MG63 (cell line): ENCODE results near the gene HDAC4. TPM values are rescaled to one million over a fixed set of nuclear protein-coding genes. Genes with fewer than 3 reads are reported as not detected.

ENCODE experiments used
- DNase-seq: peaks from one replicate; pipeline ENCODE4 v3.0.0-alpha.2; 2020
- H3K27me3 ChIP-seq: fragments of 250-450 bp; sonication (Bioruptor Pico); 2 replicates; pipeline ENCODE4 v1.5.1; 2020; ENCODE audit warnings: mild to moderate bottlenecking, moderate library complexity
- H3K36me3 ChIP-seq: fragments of 250-450 bp; sonication (Bioruptor Pico); 2 replicates; pipeline ENCODE4 v1.5.1; 2020; ENCODE audit warnings: mild to moderate bottlenecking, moderate library complexity
- H3K4me3 ChIP-seq: fragments of 250-450 bp; sonication (Bioruptor Pico); 2 replicates; pipeline ENCODE4 v1.5.1; 2020; ENCODE audit warnings: mild to moderate bottlenecking, moderate library complexity
- H3K9me3 ChIP-seq: fragments of 250-450 bp; sonication (Bioruptor Pico); 2 replicates; pipeline ENCODE4 v1.5.1; 2020; ENCODE audit warnings: mild to moderate bottlenecking, moderate library complexity
- total RNA-seq: library from RNA; depleted of rRNA; stranded (reverse); fragments of >200 nt; shearing (Covaris generic); gene quantifications from 2 replicates; pipeline ENCODE4 v1.2.3, GENCODE V29; 2014; ENCODE audit warnings: low replicate concordance

Gene HDAC4
- total RNA-seq, 1 experiment from 2014 or later: 27.3 TPM

DNA sequence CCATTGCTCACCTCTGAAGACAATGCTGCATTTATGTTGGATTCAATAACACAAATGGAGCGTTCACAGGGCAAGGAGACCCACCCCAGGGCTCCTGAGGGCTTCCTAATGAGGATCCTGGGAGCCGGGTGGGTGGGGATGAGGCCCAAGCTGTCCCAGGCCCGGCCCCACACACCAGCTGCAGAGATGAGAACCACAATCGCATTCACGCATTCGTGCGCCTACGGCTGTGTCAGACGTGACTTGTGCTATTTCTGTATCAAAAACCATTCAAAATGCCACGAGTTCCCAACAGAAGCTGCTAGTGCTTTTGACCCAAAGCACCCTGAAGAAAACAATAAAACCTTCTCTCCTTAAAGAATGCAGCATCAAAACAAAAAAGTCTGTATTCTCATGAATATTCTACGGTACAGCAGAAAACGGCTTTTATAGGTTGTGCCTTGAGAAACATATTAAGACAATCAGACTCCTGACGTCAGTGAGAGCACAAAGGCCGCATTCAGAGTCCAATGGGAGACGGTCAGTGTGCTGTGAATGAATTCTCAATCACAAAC lies 205.4 kb downstream of the HDAC4 start:
- Histone ChIP-seq H3K36me3 (no peaks in the 10 kb centered on the region), H3K4me3 (no peak overlapping the region), H3K27me3 (no peaks in the 10 kb centered on the region), H3K9me3 (no peaks in the 10 kb centered on the region)
- DNase-seq: no peak

DNA sequence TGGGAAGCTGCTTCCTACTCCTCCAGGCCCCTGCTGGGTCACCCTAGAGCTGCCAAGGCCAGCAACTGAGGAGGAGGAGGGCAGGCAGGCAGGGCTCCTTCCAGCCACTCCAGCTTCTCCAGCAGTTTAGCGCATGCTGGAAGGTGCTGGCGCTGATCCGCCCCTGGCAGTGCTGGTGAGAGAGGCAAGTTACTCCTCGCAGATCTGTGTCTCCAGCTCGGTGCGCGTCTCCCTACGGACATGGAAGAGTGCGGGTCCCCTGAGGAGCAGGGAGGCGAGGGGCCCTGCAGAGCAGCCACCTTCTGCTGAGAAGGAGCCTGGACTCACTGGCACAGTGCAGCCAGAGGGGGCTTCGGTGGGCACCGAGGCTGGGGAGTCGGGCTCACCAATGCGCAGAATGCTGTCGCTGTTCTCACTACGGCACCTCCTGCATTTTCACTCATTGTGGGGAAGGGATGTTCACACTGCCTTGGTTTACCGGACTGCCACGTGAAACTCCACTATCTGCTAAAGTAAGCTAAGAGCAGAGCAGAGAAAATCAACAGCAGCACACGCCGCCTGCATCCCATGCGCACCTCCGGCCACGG lies 206.0 kb downstream of the HDAC4 start:
- no peak for DNase-seq
- Histone ChIP-seq H3K4me3 (no peak overlapping the region), H3K9me3 (no peaks in the 10 kb centered on the region), H3K27me3 (no peaks in the 10 kb centered on the region), H3K36me3 (no peaks in the 10 kb centered on the region)

DNA sequence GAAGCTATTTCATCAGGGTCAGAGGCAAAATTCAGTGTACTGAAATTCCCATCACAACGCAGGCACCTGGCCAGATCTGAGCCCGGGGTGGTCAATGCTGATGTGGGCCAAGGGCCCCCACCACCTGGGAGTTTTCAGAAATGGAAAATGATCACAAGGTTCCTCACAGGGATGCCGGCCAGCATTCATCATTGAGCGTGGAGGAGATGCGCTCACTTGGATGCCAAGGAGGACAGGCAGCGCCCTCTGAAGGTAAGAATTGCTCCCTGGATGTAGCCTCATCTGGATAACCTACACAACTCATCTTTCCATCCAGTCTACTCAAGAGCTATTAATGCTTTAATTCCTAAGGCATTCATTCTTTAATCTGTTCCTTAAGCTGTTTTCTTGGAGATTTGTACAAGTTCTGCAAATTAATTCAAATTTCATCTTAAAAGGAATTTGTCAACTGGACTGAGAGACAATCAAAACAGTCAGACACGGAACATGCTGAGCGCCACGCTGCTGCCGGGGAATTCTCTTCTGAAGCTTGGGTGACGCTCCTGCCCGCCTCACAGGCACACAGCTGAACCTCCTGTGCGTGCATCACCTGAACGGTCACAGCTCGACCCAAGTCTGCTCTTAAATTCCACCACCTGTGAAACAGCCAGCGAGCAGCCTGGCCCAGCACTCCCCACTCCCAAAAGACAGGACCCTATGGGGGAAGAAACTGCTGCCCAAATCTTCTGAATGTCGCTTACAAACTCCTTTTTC lies 206.7 kb downstream of the HDAC4 start:
- no peak overlapping the region for H3K4me3 ChIP-seq
- DNase-seq: no peak
- H3K36me3 ChIP-seq: peaks cover 7% of the 10 kb centered on the region; the same call in 1 of the 2 replicates
- peaks cover 2% of the 10 kb centered on the region; the same call in 1 of the 2 replicates for H3K9me3 ChIP-seq
- H3K27me3 ChIP-seq: no peaks in the 10 kb centered on the region

DNA sequence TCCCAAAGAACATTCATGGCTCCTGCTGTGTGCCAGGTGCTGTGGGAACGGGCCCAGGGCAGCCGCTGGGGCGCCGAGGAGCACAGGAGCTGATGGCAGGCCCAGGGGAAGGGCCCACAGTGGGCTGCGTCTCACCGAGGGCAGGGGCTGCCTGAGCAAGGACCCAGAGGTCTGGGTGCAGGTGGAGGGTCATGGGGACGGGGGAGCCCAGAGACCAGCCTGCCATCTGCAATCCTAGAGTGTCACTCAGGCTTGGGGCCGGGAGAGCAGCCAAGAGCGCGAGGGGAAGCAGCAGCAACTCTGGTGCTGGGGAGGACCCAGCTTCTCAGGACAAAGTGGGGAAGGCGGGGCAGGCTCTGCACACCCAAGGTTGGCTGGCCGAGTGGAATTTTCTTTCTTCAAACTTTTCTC lies 207.4 kb downstream of the HDAC4 start:
- H3K27me3 ChIP-seq: no peaks in the 10 kb centered on the region
- no peak for DNase-seq

DNA sequence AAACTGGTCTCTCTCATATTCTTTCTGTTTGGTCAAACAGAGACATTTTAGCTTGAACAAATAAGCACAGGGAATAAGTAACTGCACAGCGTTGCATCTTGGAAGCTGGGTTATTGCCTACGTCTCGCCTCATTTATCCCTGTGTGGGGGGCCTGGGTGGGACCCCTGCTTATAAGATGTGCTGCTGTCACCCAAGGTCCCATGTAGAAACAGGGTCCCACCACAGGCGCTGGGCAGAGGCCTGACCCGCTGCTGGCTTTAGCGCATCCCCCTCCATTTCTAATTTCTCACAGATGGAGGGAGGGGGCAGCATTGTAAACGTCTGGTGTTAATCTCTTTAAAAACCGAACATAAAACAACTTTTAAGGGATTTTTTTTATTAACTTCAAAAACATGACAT lies 207.8 kb downstream of the HDAC4 start:
- Histone ChIP-seq H3K4me3 (no peak overlapping the region), H3K27me3 (no peaks in the 10 kb centered on the region), H3K36me3 (peaks cover 15% of the 10 kb centered on the region), H3K9me3 (peaks cover 3% of the 10 kb centered on the region; the same call in 1 of the 2 replicates)
- no peak for DNase-seq

More for the DNA sequence above, 207.4 kb downstream of the HDAC4 start:
- peaks cover 14% of the 10 kb centered on the region for H3K36me3 ChIP-seq
- no peak overlapping the region for H3K4me3 ChIP-seq
- H3K9me3 ChIP-seq: peaks cover 3% of the 10 kb centered on the region; the same call in 1 of the 2 replicates

DNA sequence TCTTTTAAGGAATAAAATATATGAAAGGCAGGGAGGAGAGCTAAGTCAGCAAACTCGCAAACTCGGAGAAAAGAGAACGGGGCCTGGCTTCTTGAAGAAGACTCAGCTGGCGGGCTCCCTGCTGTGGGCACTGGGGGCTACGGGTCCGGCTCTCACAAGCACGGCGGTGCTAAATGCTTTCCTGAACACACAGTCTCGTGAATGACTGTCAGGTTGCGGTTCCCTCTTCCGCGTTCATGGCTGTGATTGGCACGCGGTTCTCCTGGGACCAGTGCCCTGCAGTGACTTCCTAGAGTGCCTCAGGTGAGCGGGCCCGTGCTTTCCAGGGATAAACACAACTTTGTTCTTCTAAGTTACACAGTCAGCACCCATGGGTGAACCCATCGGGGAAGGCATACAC lies 208.4 kb downstream of the HDAC4 start:
- Histone ChIP-seq H3K9me3 (peaks cover 3% of the 10 kb centered on the region; the same call in 1 of the 2 replicates), H3K36me3 (peaks cover 15% of the 10 kb centered on the region), H3K4me3 (no peak overlapping the region), H3K27me3 (no peaks in the 10 kb centered on the region)
- no peak for DNase-seq

DNA sequence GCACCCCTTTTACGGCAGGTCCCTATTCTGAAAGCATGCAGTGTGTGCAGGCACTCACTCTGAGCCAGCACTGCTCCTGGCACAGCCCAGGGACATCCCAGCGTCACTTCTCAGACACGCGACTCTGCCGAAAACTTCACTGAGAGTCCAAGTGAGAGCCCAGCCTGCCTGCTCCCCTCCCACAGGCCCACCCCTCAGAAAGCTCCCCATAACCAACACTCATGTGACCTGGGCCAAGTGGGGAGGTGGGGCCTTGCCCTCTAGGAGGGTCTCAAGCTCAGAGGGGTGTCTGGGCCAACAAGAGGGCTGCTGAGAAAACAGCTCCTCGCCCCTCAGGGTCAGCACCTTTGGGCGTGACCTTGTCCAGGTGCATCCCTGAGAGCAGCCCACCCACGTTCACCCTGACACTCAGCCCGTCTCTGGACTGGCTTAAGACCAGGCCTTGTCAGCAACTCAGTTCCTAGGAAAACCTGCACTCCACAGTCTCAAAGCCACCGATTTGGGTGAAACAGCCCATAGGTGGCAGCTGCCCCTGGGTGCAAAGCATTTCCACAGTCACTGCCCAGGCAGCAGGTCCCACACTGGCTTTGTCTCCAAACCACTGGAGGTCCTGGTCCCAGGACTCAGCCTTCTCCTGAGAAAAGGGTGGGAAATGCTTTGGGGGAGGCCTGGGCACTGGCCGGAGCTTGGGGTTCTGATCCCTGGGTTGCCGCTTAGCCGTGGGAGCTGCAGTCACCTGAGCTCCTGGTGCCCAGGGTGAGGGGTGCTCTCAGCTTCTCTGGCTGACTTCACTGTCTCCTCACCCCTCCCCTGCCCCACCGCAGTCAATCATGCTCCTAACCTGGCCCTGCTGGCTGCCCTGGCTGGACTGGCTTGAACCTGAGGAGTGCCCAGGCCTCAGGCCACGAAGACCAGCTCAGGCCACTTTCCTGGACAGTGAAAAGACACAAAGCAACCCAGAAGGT lies 209.6 kb downstream of the HDAC4 start:
- Histone ChIP-seq H3K36me3 (peaks cover 15% of the 10 kb centered on the region), H3K27me3 (no peaks in the 10 kb centered on the region), H3K9me3 (peaks cover 3% of the 10 kb centered on the region; the same call in 1 of the 2 replicates), H3K4me3 (no peak overlapping the region)
- no peak for DNase-seq

DNA sequence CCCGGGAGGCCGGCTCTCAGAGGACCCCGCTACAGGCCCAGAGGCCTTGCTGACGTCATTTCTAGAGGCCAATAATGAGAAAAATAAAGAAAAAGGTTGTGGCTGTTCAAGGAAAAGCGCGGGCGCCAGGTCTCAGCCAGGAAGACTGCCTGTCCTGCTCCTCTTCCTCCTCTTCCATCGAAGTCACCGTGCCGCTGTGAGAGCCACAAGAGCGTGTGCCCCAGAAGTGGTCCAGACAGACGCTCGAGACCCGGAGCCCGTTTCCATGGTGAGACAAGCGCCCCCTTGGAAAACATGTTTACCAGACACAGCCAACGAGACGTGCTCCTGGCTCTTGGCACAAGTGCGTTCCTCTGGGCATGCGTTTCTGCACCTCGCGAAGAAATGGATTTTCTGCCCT lies 210.5 kb downstream of the HDAC4 start:
- H3K9me3 ChIP-seq: peaks cover 3% of the 10 kb centered on the region; the same call in 1 of the 2 replicates
- no peak for DNase-seq

DNA sequence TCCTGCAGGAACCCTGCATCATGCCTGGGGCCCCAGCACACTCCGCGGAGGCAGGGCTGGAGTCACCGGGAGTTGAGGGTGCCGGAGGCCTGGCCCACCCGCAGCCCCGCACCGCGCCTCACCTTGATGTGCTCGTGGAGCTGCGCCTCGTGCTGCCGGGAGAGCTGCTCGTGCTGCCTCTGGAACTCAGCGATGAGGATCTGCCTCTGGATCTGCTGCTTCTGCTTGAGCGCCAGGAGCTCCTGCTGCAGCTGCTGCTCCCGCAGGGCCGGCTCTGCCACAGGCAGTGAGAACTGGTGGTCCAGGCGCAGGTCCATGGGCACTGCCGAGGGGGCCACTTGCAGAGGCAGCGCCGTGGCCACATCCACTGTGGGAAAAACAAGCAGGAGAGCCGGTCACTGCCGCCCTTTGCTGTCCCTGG lies 211.1 kb downstream of the HDAC4 start:
- Histone ChIP-seq H3K4me3 (no peak overlapping the region), H3K27me3 (no peaks in the 10 kb centered on the region), H3K9me3 (peaks cover 3% of the 10 kb centered on the region; the same call in 1 of the 2 replicates), H3K36me3 (peaks cover 15% of the 10 kb centered on the region)
- no peak for DNase-seq

More for the DNA sequence above, 210.5 kb downstream of the HDAC4 start:
- Histone ChIP-seq H3K27me3 (no peaks in the 10 kb centered on the region), H3K4me3 (no peak overlapping the region), H3K36me3 (peaks cover 15% of the 10 kb centered on the region)

DNA sequence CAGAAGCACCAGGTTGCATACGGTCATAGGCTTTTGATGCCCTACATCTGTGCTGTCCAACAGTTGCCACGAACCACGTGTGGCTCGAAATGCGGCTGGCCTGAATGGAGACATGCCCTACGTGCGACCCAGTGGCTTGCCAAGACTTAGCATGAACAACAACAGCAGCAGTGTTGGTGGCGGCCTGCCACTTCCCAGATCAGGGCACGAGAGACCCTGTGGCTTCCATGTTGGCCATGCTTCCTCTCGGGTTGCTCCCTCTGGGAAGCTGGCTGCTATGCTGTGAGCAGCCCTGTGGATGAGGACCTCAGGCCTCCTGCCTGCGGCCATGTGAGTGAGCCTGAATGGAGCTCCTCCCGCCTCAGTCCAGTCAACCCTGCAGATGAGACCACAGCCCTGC lies 212.3 kb downstream of the HDAC4 start:
- H3K4me3 ChIP-seq: no peak overlapping the region
- peaks cover 15% of the 10 kb centered on the region for H3K36me3 ChIP-seq
- peaks cover 3% of the 10 kb centered on the region; the same call in 1 of the 2 replicates for H3K9me3 ChIP-seq
- H3K27me3 ChIP-seq: no peaks in the 10 kb centered on the region
- DNase-seq: no peak

DNA sequence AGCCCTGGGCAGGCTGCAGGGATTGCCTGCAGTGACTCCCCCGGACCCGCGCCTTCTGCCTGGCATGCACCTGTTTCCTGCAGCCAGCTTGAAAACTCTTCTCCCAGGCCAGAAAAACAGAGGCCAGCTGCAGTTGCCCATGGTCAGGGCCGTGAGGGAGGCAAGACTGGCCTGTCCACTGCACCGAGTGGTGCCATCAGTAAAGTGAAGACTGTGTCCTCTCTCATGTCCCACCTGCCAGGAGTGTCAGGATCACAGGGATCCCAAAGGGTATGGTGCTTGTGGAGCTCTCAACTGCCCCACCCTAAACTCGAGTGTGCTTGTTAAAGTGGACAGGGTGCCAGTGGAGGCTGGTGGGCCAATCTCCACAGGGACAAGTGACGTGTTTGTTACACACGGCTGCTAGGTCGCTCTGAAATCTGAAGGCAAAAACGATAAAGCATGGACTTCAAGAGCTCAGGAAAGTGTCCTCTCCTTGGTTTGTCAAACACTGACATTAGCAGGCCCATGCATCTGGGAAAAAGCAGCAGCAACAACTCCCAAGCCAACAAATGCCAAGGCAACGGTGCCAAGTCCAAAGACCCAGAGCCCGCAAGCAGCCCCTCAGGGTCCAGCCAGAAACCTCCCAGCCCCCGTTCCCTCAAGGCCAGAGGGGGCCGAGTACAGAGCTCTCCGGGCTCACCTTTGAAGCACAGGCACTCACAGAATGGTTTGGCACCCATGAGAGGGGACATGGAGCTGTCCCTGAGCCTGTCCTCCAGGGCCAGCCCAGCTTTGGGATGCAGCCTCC lies 213.2 kb downstream of the HDAC4 start:
- Histone ChIP-seq H3K36me3 (peaks cover 15% of the 10 kb centered on the region), H3K27me3 (no peaks in the 10 kb centered on the region), H3K4me3 (no peak overlapping the region), H3K9me3 (peaks cover 3% of the 10 kb centered on the region; the same call in 1 of the 2 replicates)
- no peak for DNase-seq

DNA sequence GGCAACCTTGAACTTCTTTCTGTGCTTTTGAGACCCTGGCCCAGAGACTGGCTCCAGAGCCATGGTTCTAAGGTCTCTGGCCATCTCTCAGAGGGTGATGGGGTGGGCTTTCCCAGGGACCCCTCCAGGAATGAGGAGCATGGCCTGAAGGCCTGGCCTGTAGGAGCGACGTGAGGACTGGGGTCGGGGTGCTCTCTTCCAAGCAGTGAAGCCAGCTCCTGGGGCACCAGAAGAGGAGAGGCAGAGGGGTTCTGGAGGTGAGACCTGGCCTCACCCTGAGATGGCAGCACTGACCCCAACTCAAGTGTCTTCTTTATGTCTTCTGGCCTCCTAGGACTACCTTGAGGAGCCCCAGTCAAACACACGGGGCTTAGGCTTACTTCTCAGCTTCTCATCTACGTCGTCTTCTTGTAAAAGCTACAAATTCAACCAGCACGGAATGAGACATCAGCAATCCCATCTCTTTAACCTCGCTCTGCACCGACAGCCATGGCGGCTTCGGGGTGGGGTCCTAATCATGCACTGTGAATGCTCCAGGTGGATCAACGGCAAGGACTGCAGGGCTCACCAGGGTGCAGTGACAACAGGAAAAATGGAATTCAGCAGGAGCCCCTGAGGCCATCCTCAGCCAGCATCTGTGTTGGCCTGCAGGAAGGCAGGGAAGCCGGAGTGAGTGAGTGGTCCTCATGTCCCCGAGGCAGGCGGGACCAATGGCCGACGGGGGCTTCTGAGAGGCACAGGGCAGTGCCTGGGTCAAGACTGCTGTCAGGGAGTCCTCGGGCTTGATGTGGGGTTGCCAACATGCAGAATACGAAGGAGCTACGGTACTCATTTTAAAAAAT lies 214.1 kb downstream of the HDAC4 start:
- no peak overlapping the region for H3K4me3 ChIP-seq
- no peak for DNase-seq
- peaks cover 3% of the 10 kb centered on the region; the same call in 1 of the 2 replicates for H3K9me3 ChIP-seq
- H3K36me3 ChIP-seq: peaks cover 15% of the 10 kb centered on the region
- no peaks in the 10 kb centered on the region for H3K27me3 ChIP-seq

DNA sequence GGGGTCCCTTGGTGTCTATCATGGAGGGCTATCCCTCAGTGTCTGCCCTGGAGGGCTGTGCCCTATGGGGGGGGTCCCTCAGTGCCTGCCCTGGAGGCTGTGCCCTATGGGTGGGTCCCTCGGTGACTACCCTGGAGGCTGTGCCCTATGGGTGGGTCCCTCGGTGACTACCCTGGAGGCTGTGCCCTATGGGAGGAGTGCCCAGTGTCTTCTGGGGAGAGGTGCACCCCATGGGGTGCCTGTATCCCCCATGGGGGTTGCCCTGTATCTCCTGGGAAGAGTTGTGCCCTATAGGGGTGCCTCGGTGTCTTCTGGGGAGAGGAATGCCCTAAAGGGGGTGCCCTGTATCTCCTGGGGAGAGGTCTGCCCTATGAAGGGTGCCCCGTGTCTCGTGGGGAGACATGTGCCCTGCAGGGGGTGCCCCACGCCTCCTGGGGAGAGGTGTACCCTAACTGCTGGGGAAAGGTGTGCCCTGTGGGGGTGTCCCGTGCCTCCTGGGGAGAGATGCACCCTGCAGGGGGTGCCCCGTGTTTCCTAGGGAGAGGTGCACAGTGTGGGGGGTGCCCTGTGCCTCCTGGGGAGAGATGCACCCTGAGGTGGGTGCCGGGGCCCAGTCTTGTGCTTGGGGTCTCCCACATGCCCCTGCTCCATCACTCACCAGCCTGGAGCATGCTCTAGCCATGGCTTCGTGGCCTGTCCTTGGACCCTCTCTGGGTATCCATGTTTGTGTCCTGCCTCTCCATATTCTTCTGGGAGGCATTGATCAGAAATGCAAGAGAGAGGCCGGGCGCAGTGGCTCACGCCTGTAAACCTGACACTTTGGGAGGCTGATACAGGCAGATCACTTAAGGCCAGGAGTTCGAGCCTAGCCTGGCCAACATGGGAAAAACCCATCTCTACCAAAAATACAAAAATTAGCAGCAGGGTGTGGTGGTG lies 215.6 kb downstream of the HDAC4 start:
- Histone ChIP-seq H3K9me3 (peaks cover 3% of the 10 kb centered on the region; the same call in 1 of the 2 replicates), H3K4me3 (no peak overlapping the region), H3K27me3 (no peaks in the 10 kb centered on the region), H3K36me3 (peaks cover 15% of the 10 kb centered on the region)
- DNase-seq: no peak

DNA sequence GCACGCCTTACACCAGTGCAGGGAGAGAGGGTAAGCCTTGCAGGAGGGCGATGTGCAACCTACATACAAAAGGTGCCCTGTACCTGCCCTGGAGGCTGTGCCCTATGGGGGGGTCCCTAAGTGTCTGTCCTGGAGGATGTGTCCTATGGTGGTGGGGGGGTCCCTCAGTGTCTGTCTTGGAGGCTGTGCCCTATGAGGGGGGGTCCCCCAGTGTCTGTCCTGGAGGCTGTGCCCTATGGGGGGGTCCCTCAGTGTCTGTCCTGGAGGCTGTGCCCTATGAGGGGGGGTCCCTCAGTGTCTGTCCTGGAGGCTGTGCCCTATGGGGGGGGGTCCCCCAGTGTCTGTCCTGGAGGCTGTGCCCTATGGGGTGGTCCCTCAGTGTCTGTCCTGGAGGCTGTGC lies 216.6 kb downstream of the HDAC4 start:
- peaks cover 9% of the 10 kb centered on the region for H3K36me3 ChIP-seq
- H3K27me3 ChIP-seq: no peaks in the 10 kb centered on the region
- H3K4me3 ChIP-seq: no peak overlapping the region
- no peak for DNase-seq
- H3K9me3 ChIP-seq: peaks cover 2% of the 10 kb centered on the region; the same call in 1 of the 2 replicates
